ENCODE measurements around the gene BIRC2.

Gene BIRC2

GRCh38 chr11:102406099-102406498 is 59.1 kb downstream of the BIRC2 start:
- no peak for DNase-seq

- no peak for DNase-seq
Observed at GRCh38 chr11:102407901-102408300, 60.9 kb downstream of the BIRC2 start.

GRCh38 chr11:102408339-102408738 is 61.3 kb downstream of the BIRC2 start:
- DNase-seq, result no peak

- no peak for DNase-seq
Observed at GRCh38 chr11:102410382-102410784, 63.4 kb downstream of the BIRC2 start.

- no peak for DNase-seq
Observed at GRCh38 chr11:102411142-102411541, 64.1 kb downstream of the BIRC2 start.

- DNase-seq, result no peak
Observed at GRCh38 chr11:102413497-102413896, 66.5 kb downstream of the BIRC2 start.

GRCh38 chr11:102414559-102414958 is 67.5 kb downstream of the BIRC2 start:
- no peak for DNase-seq

GRCh38 chr11:102415304-102415916 is 68.4 kb downstream of the BIRC2 start:
- DNase-seq, result no peak

- DNase-seq, result no peak
Observed at GRCh38 chr11:102416976-102417375, 70.0 kb downstream of the BIRC2 start.

- DNase-seq, result no peak
Observed at GRCh38 chr11:102419181-102419580, 72.2 kb downstream of the BIRC2 start.

- no peak for DNase-seq
Observed at GRCh38 chr11:102420547-102420946, 73.5 kb downstream of the BIRC2 start.

- no peak for DNase-seq
Observed at GRCh38 chr11:102421261-102421660, 74.2 kb downstream of the BIRC2 start.

- no peak for DNase-seq
Observed at GRCh38 chr11:102422817-102423712, 76.1 kb downstream of the BIRC2 start.

GRCh38 chr11:102423936-102424335 is 76.9 kb downstream of the BIRC2 start:
- DNase-seq, result no peak

GRCh38 chr11:102426000-102426399 is 79.0 kb downstream of the BIRC2 start:
- no peak for DNase-seq

- DNase-seq, result no peak
Observed at GRCh38 chr11:102426570-102426969, 79.6 kb downstream of the BIRC2 start.

GRCh38 chr11:102427068-102427467 is 80.1 kb downstream of the BIRC2 start:
- DNase-seq, result no peak

Data from stimulated activated CD4-positive, alpha-beta T cell treated with anti-CD3 and anti-CD28 coated beads, Interleukin-2, amount 100 ng/mL, for 48 hours (primary cell).